Keratinocyte (primary cell): ENCODE measurements around the gene RPS6KA5. TPM values are rescaled to one million over a fixed set of nuclear protein-coding genes. Genes with fewer than 3 reads are reported as not detected.

Experiments
- DNase-seq: peaks from one replicate; pipeline ENCODE4 v3.0.0-alpha.2; 2011; ENCODE audit warnings: low read depth, missing footprints, low spot score
- FAIRE-seq: peaks from 2 replicates; lab custom pipeline; 2011; peaks lifted over from hg19 to GRCh38; lab: Jason Lieb, UNC
- H2AFZ ChIP-seq: 2 replicates; pipeline ENCODE4 v1.6.0; 2012; ENCODE audit warnings: low read length, control low read depth, inconsistent platforms; ENCODE audit not compliant: control insufficient read depth
- H3K27ac ChIP-seq: 2 replicates; pipeline ENCODE4 v1.5.1; 2011; ENCODE audit warnings: low read length; ENCODE audit not compliant: control insufficient read depth, insufficient read depth
- H3K27me3 ChIP-seq: 3 replicates; pipeline ENCODE4 v1.6.0; 2011; ENCODE audit warnings: low read length; ENCODE audit not compliant: control insufficient read depth, insufficient read depth; ENCODE audit errors: extremely low read depth
- H3K36me3 ChIP-seq, 2 experiments: 2 replicates in 1 of 2; 3 replicates in 1 of 2; pipeline ENCODE4 v1.5.1; 2011; ENCODE audit warnings: low read length in 2 of 2, mild to moderate bottlenecking in 1 of 2; ENCODE audit not compliant: control insufficient read depth in 2 of 2, insufficient read depth in 2 of 2; ENCODE audit errors: extremely low read depth in 1 of 2
- H3K4me1 ChIP-seq: 3 replicates; pipeline ENCODE4 v1.5.1; 2011; ENCODE audit warnings: low read length; ENCODE audit not compliant: control insufficient read depth, insufficient read depth; ENCODE audit errors: extremely low read depth
- H3K4me2 ChIP-seq: 3 replicates; pipeline ENCODE4 v1.6.0; 2011; ENCODE audit warnings: low read depth, low read length; ENCODE audit not compliant: control insufficient read depth, insufficient read depth; ENCODE audit errors: extremely low read depth
- H3K4me3 ChIP-seq, 3 experiments: fragments of 200-600 bp in 1 of 3; sonication (generic) in 1 of 3; 2 replicates in 2 of 3; 3 replicates in 1 of 3; pipeline ENCODE4 v1.5.1; 2011 to 2016; ENCODE audit warnings: low read length in 3 of 3, mild to moderate bottlenecking in 3 of 3, control low read depth in 2 of 3, inconsistent platforms in 1 of 3, low read depth in 1 of 3, mixed read lengths in 1 of 3, mixed run types in 1 of 3, moderate library complexity in 1 of 3; ENCODE audit not compliant: control insufficient read depth in 2 of 3, insufficient read depth in 2 of 3; ENCODE audit errors: extremely low read depth in 1 of 3
- H3K79me2 ChIP-seq: 2 replicates; pipeline ENCODE4 v1.6.0; 2012; ENCODE audit warnings: low read length; ENCODE audit not compliant: control insufficient read depth, insufficient read depth
- H3K9ac ChIP-seq: 3 replicates; pipeline ENCODE4 v1.6.0; 2011; ENCODE audit warnings: low read length; ENCODE audit not compliant: control insufficient read depth, insufficient read depth; ENCODE audit errors: extremely low read depth
- H3K9me1 ChIP-seq: 3 replicates; pipeline ENCODE4 v1.6.0; 2011; ENCODE audit warnings: low read length; ENCODE audit not compliant: control insufficient read depth, insufficient read depth; ENCODE audit errors: extremely low read depth
- H3K9me3 ChIP-seq: 2 replicates; pipeline ENCODE4 v1.5.1; 2012; ENCODE audit warnings: low read depth, low read length; ENCODE audit not compliant: control insufficient read depth
- H4K20me1 ChIP-seq: 3 replicates; pipeline ENCODE4 v1.6.0; 2011; ENCODE audit warnings: low read length; ENCODE audit not compliant: control insufficient read depth, insufficient read depth; ENCODE audit errors: extremely low read depth
- CTCF ChIP-seq, 3 experiments: IDR thresholded peaks in 1 of 3; conservative IDR thresholded peaks in 1 of 3; optimal IDR thresholded peaks in 1 of 3; 2 replicates in 2 of 3; 3 replicates in 1 of 3; pipeline versions ENCODE3 to v1.5.1; 2011; ENCODE audit warnings: low read length in 3 of 3, mild to moderate bottlenecking in 3 of 3, moderate library complexity in 2 of 3, control low read depth in 1 of 3, inconsistent platforms in 1 of 3; ENCODE audit not compliant: insufficient read depth in 2 of 3; ENCODE audit errors: extremely low read depth in 1 of 3
- EZH2 ChIP-seq: IDR thresholded peaks from one replicate; pipeline ENCODE4 v1.6.1; 2012; ENCODE audit warnings: inconsistent platforms, mild to moderate bottlenecking, low read length, moderate library complexity
- dilution Hi-C: fragments of 300-500 bp; cut with MboI; formaldehyde crosslinking; loops from one replicate; pipeline ENCODE4 v1.7.0; 2020; ENCODE audit warnings: low sequenced_read_pairs; ENCODE audit not compliant: extremely low pct_ligation_motif_present
- polyA plus RNA-seq, 5 experiments: library from polyadenylated mRNA; depleted of rRNA in 3 of 5; stranded (reverse) in 3 of 5; stranded (forward) in 1 of 5; unstranded in 1 of 5; fragments of >200 nt; gene quantifications; 1 replicate in 1 of 5; 2 replicates in 3 of 5; 3 replicates in 1 of 5; pipeline versions ENCODE4 v1.2.1 to v1.2.3, GENCODE V29; 2011 to 2012; ENCODE audit warnings: missing spikeins in 2 of 5, low read depth in 1 of 5, low replicate concordance in 1 of 5

The RPS6KA5 gene
- polyA plus RNA-seq, 1 donor (not counting 4 experiments of a cell fraction or from before 2014, with no cell fraction given) = 2.9 TPM

- no peaks in the 10 kb centered on the region for H3K79me2 ChIP-seq
- no peaks in the 10 kb centered on the region for H3K27me3 ChIP-seq
- no peak overlapping the region for H2AFZ ChIP-seq
- H3K9ac ChIP-seq = no peak overlapping the region
- DNase-seq (no peak), FAIRE-seq (no peak)
- H3K9me3 ChIP-seq = no peaks in the 10 kb centered on the region
- dilution Hi-C loops = no loop called here
- H3K36me3 ChIP-seq = peaks cover 0 to 1% of the 10 kb centered on the region in 2 experiments
- H3K4me2 ChIP-seq = no peak overlapping the region
- TF ChIP-seq CTCF (optimal IDR thresholded peaks at IDR 0.05 in 1 of 3, IDR thresholded peaks at IDR 0.05 in 1 of 3, conservative IDR thresholded peaks at IDR 0.05 in 1 of 3; ENCODE audit: extremely low read depth in 1 of 3, insufficient read depth in 2 of 3, low read length in 3 of 3) = no peak
- TF ChIP-seq EZH2 = no peak
- H3K9me1 ChIP-seq = no peaks in the 10 kb centered on the region
- no peaks in the 10 kb centered on the region for H4K20me1 ChIP-seq
- no peak overlapping the region for H3K27ac ChIP-seq
- H3K4me3 ChIP-seq = no peak overlapping the region
- H3K4me1 ChIP-seq = no peaks in the 10 kb centered on the region
These were observed 166.2 kb downstream of the RPS6KA5 start for GRCh38 chr14:90894241-90894640.

- dilution Hi-C loops = no loop called here
- TF ChIP-seq CTCF (optimal IDR thresholded peaks at IDR 0.05 in 1 of 3, IDR thresholded peaks at IDR 0.05 in 1 of 3, conservative IDR thresholded peaks at IDR 0.05 in 1 of 3; ENCODE audit: extremely low read depth in 1 of 3, insufficient read depth in 2 of 3, low read length in 3 of 3) (no peak), EZH2 (no peak)
- FAIRE-seq = no peak
These were observed 166.9 kb downstream of the RPS6KA5 start for GRCh38 chr14:90893510-90893909.

More at GRCh38 chr14:90893510-90893909, 166.9 kb downstream of the RPS6KA5 start:
- no peaks in the 10 kb centered on the region for H3K4me1 ChIP-seq
- no peak for DNase-seq
- no peaks in the 10 kb centered on the region for H3K9me3 ChIP-seq
- H3K36me3 ChIP-seq = no peaks in the 10 kb centered on the region
- H3K79me2 ChIP-seq = no peaks in the 10 kb centered on the region
- no peaks in the 10 kb centered on the region for H3K27me3 ChIP-seq
- H3K27ac ChIP-seq = no peak overlapping the region
- H2AFZ ChIP-seq = no peak overlapping the region
- no peak overlapping the region for H3K9ac ChIP-seq
- no peaks in the 10 kb centered on the region for H3K9me1 ChIP-seq
- H3K4me3 ChIP-seq = no peak overlapping the region
- no peaks in the 10 kb centered on the region for H4K20me1 ChIP-seq
- H3K4me2 ChIP-seq = no peak overlapping the region
